Subcutaneous abdominal adipose tissue (tissue), 5 donors: ENCODE results near the gene TRAP1.
A peak's percentile ranks its signal among the peaks of the same experiment; 100 is the strongest.

Experiments used
- H3K27ac ChIP-seq: one replicate; pipeline ENCODE4 v1.7.0; 2013; ENCODE audit warnings: low read depth, mild to moderate bottlenecking, inconsistent platforms, low read length, moderate library complexity
- H3K27me3 ChIP-seq, 5 donors: one replicate each; pipeline ENCODE4 v1.7.0; 2013; ENCODE audit warnings: low read length in 5 of 5, inconsistent platforms in 1 of 5; ENCODE audit not compliant: control insufficient read depth in 5 of 5, insufficient read depth in 4 of 5
- H3K36me3 ChIP-seq, 5 donors: one replicate each; pipeline ENCODE4 v1.7.0; 2013; ENCODE audit warnings: low read length in 5 of 5; ENCODE audit not compliant: control insufficient read depth in 5 of 5, insufficient read depth in 5 of 5
- H3K4me1 ChIP-seq, 5 donors: one replicate each; pipeline ENCODE4 v1.7.0; 2013; ENCODE audit warnings: low read length in 5 of 5, mild to moderate bottlenecking in 3 of 5, moderate library complexity in 1 of 5; ENCODE audit not compliant: control insufficient read depth in 5 of 5, insufficient read depth in 5 of 5
- H3K4me3 ChIP-seq, 5 donors: one replicate each; pipeline ENCODE4 v1.7.0; 2013; ENCODE audit warnings: low read length in 5 of 5, low read depth in 1 of 5
- H3K9ac ChIP-seq, 5 donors: one replicate each; pipeline ENCODE4 v1.7.0; 2013; ENCODE audit warnings: low read length in 5 of 5, mild to moderate bottlenecking in 4 of 5, moderate library complexity in 3 of 5
- H3K9me3 ChIP-seq, 5 donors: one replicate each; pipeline ENCODE4 v1.7.0; 2013; ENCODE audit warnings: low read length in 5 of 5; ENCODE audit not compliant: control insufficient read depth in 5 of 5
- donor health status: healthy.
- donor health status: healthy.
- donor health status: healthy.
- donor health status: healthy.
- donor health status: healthy.

TRAP1 gene

GRCh38 chr16:3625911-3626732 is 91.2 kb downstream of the TRAP1 start:
- Histone ChIP-seq H3K36me3 (no peaks in the 10 kb centered on the region), H3K9ac (no peak overlapping the region), H3K27me3 (no peaks in the 10 kb centered on the region), H3K4me3 (no peak overlapping the region), H3K4me1 (peaks cover 0 to 14% (median 0%) of the 10 kb centered on the region in 5 donors), H3K27ac (no peak overlapping the region), H3K9me3 (no peaks in the 10 kb centered on the region)

DNA sequence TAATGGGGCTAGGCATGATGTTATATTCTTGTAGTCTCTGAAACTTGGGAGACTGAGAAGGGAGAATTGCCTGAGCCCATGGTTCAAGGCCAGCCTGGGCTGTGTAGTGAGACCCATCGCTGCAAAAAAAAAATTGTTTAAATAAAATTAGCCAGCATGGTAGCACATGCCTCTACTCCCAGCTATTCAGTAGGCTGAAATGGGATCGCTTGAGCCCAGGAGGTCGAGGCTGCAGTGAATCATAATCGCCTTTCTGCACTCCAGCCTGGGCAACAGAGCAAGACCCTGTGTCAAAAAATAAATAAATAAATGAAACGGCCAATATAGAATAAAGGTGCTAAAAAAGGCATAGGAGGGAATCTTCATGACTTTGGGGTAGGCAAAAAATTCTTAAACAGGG is 92.0 kb downstream of the TRAP1 start:
- H3K27me3 ChIP-seq, result no peaks in the 10 kb centered on the region
- no peaks in the 10 kb centered on the region for H3K9me3 ChIP-seq
- H3K27ac ChIP-seq, result no peak overlapping the region
- H3K4me3 ChIP-seq, result no peak overlapping the region
- no peak overlapping the region for H3K9ac ChIP-seq
- peaks cover 0 to 14% (median 0%) of the 10 kb centered on the region in 5 donors for H3K4me1 ChIP-seq
- H3K36me3 ChIP-seq, result no peaks in the 10 kb centered on the region

- peaks cover 0 to 14% (median 0%) of the 10 kb centered on the region in 5 donors for H3K4me1 ChIP-seq
These were observed 93.7 kb downstream of the TRAP1 start for GRCh38 chr16:3623642-3624041.

GRCh38 chr16:3618769-3619141 is 98.6 kb downstream of the TRAP1 start:
- no peak overlapping the region for H3K27ac ChIP-seq
- no peaks in the 10 kb centered on the region for H3K9me3 ChIP-seq
- H3K4me1 ChIP-seq, result no peaks in the 10 kb centered on the region
- no peak overlapping the region for H3K9ac ChIP-seq
- no peak overlapping the region for H3K4me3 ChIP-seq
- peaks cover 0 to 4% (median 3%) of the 10 kb centered on the region in 5 donors for H3K36me3 ChIP-seq
- H3K27me3 ChIP-seq, result no peaks in the 10 kb centered on the region

More at GRCh38 chr16:3623642-3624041, 93.7 kb downstream of the TRAP1 start:
- Histone ChIP-seq H3K27ac (no peak overlapping the region), H3K4me3 (no peak overlapping the region), H3K9me3 (no peaks in the 10 kb centered on the region), H3K36me3 (no peaks in the 10 kb centered on the region), H3K27me3 (no peaks in the 10 kb centered on the region), H3K9ac (no peak overlapping the region)

GRCh38 chr16:3612510-3613466 is 104.5 kb downstream of the TRAP1 start:
- no peaks in the 10 kb centered on the region for H3K9me3 ChIP-seq
- peak overlapping the region in 4 of 5 donors; percentile 28 to 98 (median 96) for H3K9ac ChIP-seq
- peaks cover 0 to 29% (median 23%) of the 10 kb centered on the region in 5 donors for H3K4me1 ChIP-seq
- H3K4me3 ChIP-seq, result peak overlapping the region; percentile 82 to 97 (median 93)
- peak overlapping the region; percentile 81 for H3K27ac ChIP-seq
- no peaks in the 10 kb centered on the region for H3K27me3 ChIP-seq
- peaks cover 0 to 4% (median 3%) of the 10 kb centered on the region in 5 donors for H3K36me3 ChIP-seq

- no peaks in the 10 kb centered on the region for H3K27me3 ChIP-seq
- peak within 1 kb of the TSS; percentile 89 to 98 (median 95) for H3K9ac ChIP-seq
- H3K4me3 ChIP-seq, result peak within 1 kb of the TSS; percentile 82 to 97 (median 93)
- H3K36me3 ChIP-seq, result peaks cover 0 to 4% (median 3%) of the 10 kb centered on the region in 5 donors
- H3K27ac ChIP-seq, result peak within 1 kb of the TSS; percentile 81
- peaks cover 0 to 29% (median 23%) of the 10 kb centered on the region in 5 donors for H3K4me1 ChIP-seq
- H3K9me3 ChIP-seq, result no peaks in the 10 kb centered on the region
These were observed 106.0 kb downstream of the TRAP1 start, which contains the start of gene SLX4 for GRCh38 chr16:3611146-3611975. SLX4 (minus strand) TSS chr16:3611606; CDS start chr16:3608964, 2,642 bp downstream.

DNA sequence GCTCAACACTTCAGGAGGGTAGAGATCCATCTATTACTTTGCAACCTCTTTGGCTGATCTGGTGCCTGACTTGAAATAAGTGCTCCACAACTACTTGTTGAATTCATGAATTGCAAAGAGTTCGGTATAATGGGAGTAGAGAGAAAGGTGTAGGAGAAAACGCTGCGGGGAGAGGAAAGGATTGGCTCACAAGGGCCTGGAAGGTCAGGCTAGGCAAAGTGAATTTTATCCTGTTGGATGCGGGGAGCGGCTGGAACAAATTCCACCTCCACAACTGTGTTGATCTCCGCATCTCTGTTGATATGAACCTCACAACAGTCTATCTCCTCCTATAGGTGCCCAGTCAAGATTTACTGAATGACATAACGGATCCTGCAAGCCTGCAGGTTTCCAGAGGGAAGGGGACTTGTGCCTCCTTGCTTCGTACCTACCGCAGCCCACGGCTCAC is 106.6 kb downstream of the TRAP1 start:
- Histone ChIP-seq H3K9me3 (no peaks in the 10 kb centered on the region), H3K4me3 (peak overlapping the region; percentile 82 to 97 (median 89)), H3K27me3 (no peaks in the 10 kb centered on the region), H3K36me3 (peaks cover 0 to 4% (median 3%) of the 10 kb centered on the region in 5 donors), H3K27ac (peak overlapping the region; percentile 65), H3K4me1 (peaks cover 0 to 29% (median 23%) of the 10 kb centered on the region in 5 donors), H3K9ac (peak overlapping the region; percentile 63 to 98 (median 95))

- H3K9ac ChIP-seq, result peak overlapping the region in 4 of 5 donors; percentile 63 to 98 (median 94)
- H3K27me3 ChIP-seq, result no peaks in the 10 kb centered on the region
- H3K27ac ChIP-seq, result no peak overlapping the region
- peak overlapping the region; percentile 82 to 97 (median 89) for H3K4me3 ChIP-seq
- H3K4me1 ChIP-seq, result peaks cover 0 to 29% (median 23%) of the 10 kb centered on the region in 5 donors
- no peaks in the 10 kb centered on the region for H3K9me3 ChIP-seq
- H3K36me3 ChIP-seq, result peaks cover 0 to 1% (median 0%) of the 10 kb centered on the region in 5 donors
These were observed 107.2 kb downstream of the TRAP1 start for GRCh38 chr16:3609895-3610697.
